Gastroesophageal sphincter (tissue), 4 donors: ENCODE measurements around the gene EPHX1. TPM values are rescaled to one million over a fixed set of nuclear protein-coding genes. Genes with fewer than 3 reads are reported as not detected.
"Not testable (repeated sequence)": the region's sequence is repeated elsewhere in the genome, so short reads cannot be mapped to it uniquely, and the experiment has no call there.

Source experiments
- ATAC-seq: fragments of 150-250 bp; one replicate; pipeline ENCODE4 v1.9.1; 2016; ENCODE audit warnings: mild to moderate bottlenecking, moderate library complexity
- H3K27ac ChIP-seq, 4 donors: fragments of 200-600 bp; sonication (generic) in 3 of 4; 1 replicate in 3 of 4; 2 replicates in 1 of 4; pipeline ENCODE4 v1.5.1; 2016 to 2019
- H3K27me3 ChIP-seq: fragments of 200-600 bp; sonication (generic); one replicate; pipeline ENCODE4 v1.5.1; 2019
- H3K36me3 ChIP-seq, 2 donors: fragments of 200-600 bp; sonication (generic); one replicate each; pipeline ENCODE4 v1.5.1; 2019; ENCODE audit warnings: control low read depth in 1 of 2
- H3K4me1 ChIP-seq, 3 donors: fragments of 200-600 bp; sonication (generic); 1 replicate in 2 of 3; 2 replicates in 1 of 3; pipeline ENCODE4 v1.5.1; 2016 to 2019; ENCODE audit warnings: control low read depth in 2 of 3
- H3K4me3 ChIP-seq, 2 donors: fragments of 200-600 bp; sonication (generic); one replicate each; pipeline ENCODE4 v1.5.1; 2019; ENCODE audit warnings: mild to moderate bottlenecking in 1 of 2, moderate library complexity in 1 of 2
- H3K9me3 ChIP-seq, 3 donors: fragments of 200-600 bp; sonication (generic); one replicate each; pipeline ENCODE4 v1.5.1; 2017 to 2019; ENCODE audit warnings: control low read depth in 2 of 3
- EP300 ChIP-seq: sonication (generic); formaldehyde crosslinking; IDR thresholded peaks from one replicate; pipeline ENCODE4 v1.6.1; 2017; ENCODE audit warnings: antibody characterized with exemption, mild to moderate bottlenecking
- POLR2A ChIP-seq, 2 donors: fragments of 450-650 bp; IDR thresholded peaks; one replicate each; pipeline ENCODE4 v1.6.1; 2017; ENCODE audit warnings: antibody characterized with exemption in 2 of 2, mild to moderate bottlenecking in 2 of 2, moderate library complexity in 1 of 2
- POLR2AphosphoS5 ChIP-seq: sonication (generic); formaldehyde crosslinking; IDR thresholded peaks from one replicate; pipeline ENCODE4 v1.6.1; 2017; ENCODE audit warnings: antibody characterized with exemption
- WGBS, 2 donors: methylation state at CpG; one replicate each; pipeline ENCODE4 v1.1.5; 2018; ENCODE audit warnings: low coverage in 1 of 2; 5-methylcytosine and 5-hydroxymethylcytosine counted together
- total RNA-seq, 4 donors: library from RNA; depleted of rRNA; stranded (reverse); fragments of >200 nt; gene quantifications; one replicate each; pipeline ENCODE4 v1.1.0, GENCODE V29; 2016
- TF ChIP-seq, protein P1 (sequence below), 4 experiments: fragments of 200-600 bp in 2 of 4; fragments of 450-650 bp in 2 of 4; sonication (generic) in 1 of 4; IDR thresholded peaks; one replicate each; pipeline ENCODE4 v1.5.1; 2017 to 2019; ENCODE audit warnings: antibody characterized with exemption in 4 of 4, mild to moderate bottlenecking in 2 of 4, moderate library complexity in 2 of 4

EPHX1 gene
- total RNA-seq, 4 donors from 2014 or later = 74.0 to 133 (median 101) TPM

- Histone ChIP-seq H3K4me1 (peaks cover 3 to 62% (median 25%) of the 10 kb centered on the region in 3 donors), H3K4me3 (peak within 1 kb of the TSS; percentile 66 to 81), H3K36me3 (no peaks in the 10 kb centered on the region), H3K27ac (peak within 1 kb of the TSS; percentile 91 to 98 (median 94)), H3K27me3 (no peaks in the 10 kb centered on the region), H3K9me3 (no peaks in the 10 kb centered on the region)
- peak; percentile 100 for ATAC-seq
- WGBS, 2 donors = 0 to 1% methylated on average over 2 to 14 of the region's 46 CpGs
- TF ChIP-seq, protein P1, sequence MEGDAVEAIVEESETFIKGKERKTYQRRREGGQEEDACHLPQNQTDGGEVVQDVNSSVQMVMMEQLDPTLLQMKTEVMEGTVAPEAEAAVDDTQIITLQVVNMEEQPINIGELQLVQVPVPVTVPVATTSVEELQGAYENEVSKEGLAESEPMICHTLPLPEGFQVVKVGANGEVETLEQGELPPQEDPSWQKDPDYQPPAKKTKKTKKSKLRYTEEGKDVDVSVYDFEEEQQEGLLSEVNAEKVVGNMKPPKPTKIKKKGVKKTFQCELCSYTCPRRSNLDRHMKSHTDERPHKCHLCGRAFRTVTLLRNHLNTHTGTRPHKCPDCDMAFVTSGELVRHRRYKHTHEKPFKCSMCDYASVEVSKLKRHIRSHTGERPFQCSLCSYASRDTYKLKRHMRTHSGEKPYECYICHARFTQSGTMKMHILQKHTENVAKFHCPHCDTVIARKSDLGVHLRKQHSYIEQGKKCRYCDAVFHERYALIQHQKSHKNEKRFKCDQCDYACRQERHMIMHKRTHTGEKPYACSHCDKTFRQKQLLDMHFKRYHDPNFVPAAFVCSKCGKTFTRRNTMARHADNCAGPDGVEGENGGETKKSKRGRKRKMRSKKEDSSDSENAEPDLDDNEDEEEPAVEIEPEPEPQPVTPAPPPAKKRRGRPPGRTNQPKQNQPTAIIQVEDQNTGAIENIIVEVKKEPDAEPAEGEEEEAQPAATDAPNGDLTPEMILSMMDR (IDR thresholded peaks at IDR 0.05) = peak; percentile 67 to 94 (median 88)
- TF ChIP-seq EP300 (no peak), POLR2AphosphoS5 (peak; percentile 95), POLR2A (IDR thresholded peaks at IDR 0.05) (peak; percentile 87 to 88)
Measured at GRCh38 chr1:225777583-225778336, 32.2 kb upstream of the EPHX1 start, which contains the start of gene SRP9. TSS of gene SRP9 (plus strand) at chr1:225777826. CDS start at chr1:225777941, 115 bp downstream.

DNA sequence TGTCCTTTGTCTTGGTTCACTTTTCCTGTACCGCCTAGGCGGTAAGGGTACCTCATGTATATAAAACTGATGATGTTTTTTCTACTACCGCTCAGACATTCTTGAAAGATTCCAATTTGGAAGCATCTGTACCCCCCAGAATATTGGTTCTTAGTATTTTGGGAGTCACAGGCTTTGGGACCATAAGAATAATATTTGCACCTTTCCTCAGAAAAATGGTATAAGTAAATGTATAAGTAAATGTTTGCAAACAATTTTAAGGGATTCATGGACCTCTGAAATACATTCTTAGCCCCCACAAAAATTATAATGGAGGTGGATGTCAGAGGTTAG, 31.6 kb upstream of the EPHX1 start:
- H3K27me3 ChIP-seq = no peaks in the 10 kb centered on the region
- TF ChIP-seq EP300 (no peak), POLR2A (IDR thresholded peaks at IDR 0.05) (no peak)
- TF ChIP-seq, protein P1 (IDR thresholded peaks at IDR 0.05) = no peak
- no peaks in the 10 kb centered on the region for H3K9me3 ChIP-seq
- no peak for ATAC-seq
- 0 to 3% methylated on average over 1 to 3 of the region's 3 CpGs for WGBS, 2 donors
- H3K4me1 ChIP-seq = peaks cover 3 to 64% (median 26%) of the 10 kb centered on the region in 3 donors
- H3K4me3 ChIP-seq = peak overlapping the region; percentile 66 to 81
- no peaks in the 10 kb centered on the region for H3K36me3 ChIP-seq
- peak overlapping the region; percentile 91 to 98 (median 94) for H3K27ac ChIP-seq

- not testable (repeated sequence) for H3K9me3 ChIP-seq, H3K36me3 ChIP-seq, ATAC-seq, H3K27me3 ChIP-seq
- 37 to 59% methylated on average over 5 to 8 of the region's 13 CpGs for WGBS, 2 donors
- peak overlapping the region; percentile 66 to 81 for H3K4me3 ChIP-seq
- peaks cover 3 to 70% (median 26%) of the 10 kb centered on the region in 3 donors for H3K4me1 ChIP-seq
- peak overlapping the region in 3 of 4 donors; percentile 50 to 98 (median 92) for H3K27ac ChIP-seq
Measured at GRCh38 chr1:225779165-225779564, 30.8 kb upstream of the EPHX1 start.

- TF ChIP-seq POLR2A (IDR thresholded peaks at IDR 0.05) (no peak), EP300 (no peak), POLR2AphosphoS5 (no peak)
- TF ChIP-seq, protein P1 (IDR thresholded peaks at IDR 0.05) = no peak
- Histone ChIP-seq H3K27me3 (no peaks in the 10 kb centered on the region), H3K9me3 (no peaks in the 10 kb centered on the region), H3K4me3 (no peak overlapping the region), H3K36me3 (peaks cover 0 to 16% of the 10 kb centered on the region in 2 donors), H3K27ac (peak overlapping the region in 3 of 4 donors; percentile 50 to 98 (median 92)), H3K4me1 (peaks cover 3 to 70% (median 26%) of the 10 kb centered on the region in 3 donors)
- ATAC-seq = no peak
- 89 to 93% methylated on average over 3 of the region's 5 CpGs for WGBS, 2 donors
Measured at GRCh38 chr1:225780134-225780533, 29.8 kb upstream of the EPHX1 start.

GRCh38 chr1:225780630-225781029, 29.3 kb upstream of the EPHX1 start:
- peaks cover 0 to 21% of the 10 kb centered on the region in 2 donors for H3K36me3 ChIP-seq
- no peak overlapping the region for H3K4me3 ChIP-seq
- TF ChIP-seq POLR2AphosphoS5 (no peak), POLR2A (IDR thresholded peaks at IDR 0.05) (no peak), EP300 (no peak)
- TF ChIP-seq, protein P1 (IDR thresholded peaks at IDR 0.05) = no peak
- peaks cover 3 to 73% (median 26%) of the 10 kb centered on the region in 3 donors for H3K4me1 ChIP-seq
- no peaks in the 10 kb centered on the region for H3K9me3 ChIP-seq
- WGBS, 2 donors = 78% methylated on average over 1 of the region's 1 CpG; no CpG with 5 or more reads in 1 of the 2 donors
- H3K27me3 ChIP-seq = no peaks in the 10 kb centered on the region
- ATAC-seq = no peak
- peak overlapping the region in 2 of 4 donors; percentile 60 to 92 for H3K27ac ChIP-seq

DNA sequence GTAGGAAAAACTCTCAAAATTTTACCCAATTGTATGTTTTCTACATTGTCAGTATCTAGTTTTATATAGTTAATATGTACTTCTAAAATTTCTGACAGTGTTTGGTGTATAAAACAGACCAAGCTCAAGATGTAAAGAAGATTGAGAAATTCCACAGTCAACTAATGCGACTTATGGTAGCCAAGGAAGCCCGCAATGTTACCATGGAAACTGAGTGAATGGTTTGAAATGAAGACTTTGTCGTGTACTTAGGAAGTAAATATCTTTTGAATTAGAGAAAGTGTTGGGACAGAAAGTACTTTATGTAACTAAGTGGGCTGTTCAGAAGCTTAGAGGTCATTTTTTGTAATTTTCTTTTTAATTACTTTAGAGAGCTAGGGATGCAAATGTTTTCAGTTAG, 20.8 kb upstream of the EPHX1 start:
- 81 to 89% methylated on average over 2 to 3 of the region's 3 CpGs for WGBS, 2 donors
- not testable (repeated sequence) for H3K27ac ChIP-seq, H3K4me3 ChIP-seq, H3K9me3 ChIP-seq, ATAC-seq, H3K27me3 ChIP-seq
- Histone ChIP-seq H3K4me1 (peaks cover 0 to 23% (median 0%) of the 10 kb centered on the region in 3 donors), H3K36me3 (peaks cover 5 to 73% of the 10 kb centered on the region in 2 donors)
